Upper lobe of left lung (tissue), 4 donors: ENCODE measurements around the gene FMC1.

Experiments used
- POLR2A ChIP-seq, 4 donors: fragments of 450-650 bp; IDR thresholded peaks; one replicate each; pipeline ENCODE4 v1.5.1; 2016 to 2017; ENCODE audit warnings: antibody characterized with exemption in 4 of 4, mild to moderate bottlenecking in 2 of 4
- TF ChIP-seq, protein P1 (sequence below), 6 experiments: fragments of 450-650 bp in 4 of 6; fragments of 200-600 bp in 2 of 6; sonication (generic) in 2 of 6; IDR thresholded peaks; one replicate each; pipeline ENCODE4 v1.5.1; 2016 to 2019; ENCODE audit warnings: antibody characterized with exemption in 6 of 6

- TF ChIP-seq, protein P1, sequence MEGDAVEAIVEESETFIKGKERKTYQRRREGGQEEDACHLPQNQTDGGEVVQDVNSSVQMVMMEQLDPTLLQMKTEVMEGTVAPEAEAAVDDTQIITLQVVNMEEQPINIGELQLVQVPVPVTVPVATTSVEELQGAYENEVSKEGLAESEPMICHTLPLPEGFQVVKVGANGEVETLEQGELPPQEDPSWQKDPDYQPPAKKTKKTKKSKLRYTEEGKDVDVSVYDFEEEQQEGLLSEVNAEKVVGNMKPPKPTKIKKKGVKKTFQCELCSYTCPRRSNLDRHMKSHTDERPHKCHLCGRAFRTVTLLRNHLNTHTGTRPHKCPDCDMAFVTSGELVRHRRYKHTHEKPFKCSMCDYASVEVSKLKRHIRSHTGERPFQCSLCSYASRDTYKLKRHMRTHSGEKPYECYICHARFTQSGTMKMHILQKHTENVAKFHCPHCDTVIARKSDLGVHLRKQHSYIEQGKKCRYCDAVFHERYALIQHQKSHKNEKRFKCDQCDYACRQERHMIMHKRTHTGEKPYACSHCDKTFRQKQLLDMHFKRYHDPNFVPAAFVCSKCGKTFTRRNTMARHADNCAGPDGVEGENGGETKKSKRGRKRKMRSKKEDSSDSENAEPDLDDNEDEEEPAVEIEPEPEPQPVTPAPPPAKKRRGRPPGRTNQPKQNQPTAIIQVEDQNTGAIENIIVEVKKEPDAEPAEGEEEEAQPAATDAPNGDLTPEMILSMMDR (IDR thresholded peaks at IDR 0.05), result no peak
- TF ChIP-seq POLR2A (IDR thresholded peaks at IDR 0.05), result no peak
Observed at GRCh38 chr7:139345042-139345441, 3.9 kb downstream of the FMC1 start.
